ENCODE results near the gene TELO2.

GRCh38 chr16:1509307-1510221 lies 16.4 kb downstream of the TELO2 start:
- TF ChIP-seq POLR2A (IDR thresholded peaks at IDR 0.05) (no peak), CTCF (IDR thresholded peaks at IDR 0.05) (no peak)

Data from Peyer's patch (tissue), 4 donors.